Midbrain (tissue), 1 donor: ENCODE data around the gene DTNBP1.
A peak's percentile ranks its signal among the peaks of the same experiment; 100 is the strongest.

Experiments used
- DNase-seq: peaks from one replicate; lab custom pipeline; 2025; lab: John Stamatoyannopoulos, UW

Gene DTNBP1

DNA sequence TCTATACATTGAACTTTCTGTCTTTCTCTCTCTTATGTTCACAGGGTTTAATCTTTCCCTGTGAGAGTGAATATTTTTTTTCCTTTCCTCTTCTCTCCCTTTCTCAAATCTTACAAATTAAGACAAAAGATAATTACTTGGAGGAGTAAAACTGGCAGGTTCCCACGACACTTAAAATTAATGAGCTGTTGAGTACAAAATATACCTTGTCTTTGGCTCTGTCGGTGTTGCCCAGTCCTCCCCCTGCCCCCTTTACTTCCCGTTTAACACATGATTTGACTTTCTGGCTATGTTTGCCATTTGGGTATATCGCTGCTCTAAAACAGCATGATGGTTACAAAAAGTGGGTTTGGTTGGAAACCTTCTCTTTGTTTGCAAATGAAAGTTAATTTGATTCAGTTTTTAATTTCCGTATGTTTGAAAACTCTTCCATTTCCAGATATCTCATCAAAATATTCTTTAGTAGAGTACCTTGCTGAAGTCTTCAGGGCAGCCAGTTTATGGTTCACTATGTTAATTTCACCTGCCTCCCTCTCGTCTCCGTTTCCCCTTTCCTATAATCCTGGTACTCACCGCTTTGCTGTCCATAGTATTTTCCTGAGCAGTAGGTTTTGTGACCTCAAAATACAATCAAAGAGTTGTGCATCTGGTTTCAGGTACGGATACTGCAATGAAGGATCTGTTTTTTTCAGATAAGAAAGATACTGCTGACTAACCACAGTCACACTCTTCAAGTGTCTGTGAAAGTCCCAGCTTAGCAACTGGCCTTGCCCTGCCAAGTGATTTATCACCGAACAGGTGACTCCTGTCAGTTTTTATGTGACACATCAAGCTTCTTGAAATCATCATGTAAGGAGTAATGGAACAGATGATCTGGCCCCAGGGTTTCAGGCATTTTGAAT lies 181.2 kb downstream of the DTNBP1 start:
- DNase-seq: no peak

DNA sequence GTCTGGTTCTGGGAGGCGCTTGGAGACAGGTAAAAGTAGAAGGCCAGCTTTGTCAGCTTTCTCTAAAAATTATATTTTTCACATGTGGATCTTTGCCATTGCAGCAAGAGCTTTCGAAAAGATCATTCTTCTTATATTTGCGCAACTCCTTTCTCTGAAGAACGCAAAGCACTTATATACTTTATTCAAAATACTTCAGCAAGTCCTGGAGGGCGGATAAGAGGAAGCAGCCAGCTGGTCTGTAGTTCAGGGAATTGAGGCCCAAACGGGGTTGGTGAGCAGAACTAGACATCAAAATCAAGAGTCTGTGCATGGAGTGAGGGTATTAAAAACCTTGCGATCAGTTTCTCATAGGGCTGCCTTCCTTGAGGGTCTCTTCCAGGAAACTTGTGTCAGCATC lies 182.3 kb downstream of the DTNBP1 start:
- no peak for DNase-seq

DNA sequence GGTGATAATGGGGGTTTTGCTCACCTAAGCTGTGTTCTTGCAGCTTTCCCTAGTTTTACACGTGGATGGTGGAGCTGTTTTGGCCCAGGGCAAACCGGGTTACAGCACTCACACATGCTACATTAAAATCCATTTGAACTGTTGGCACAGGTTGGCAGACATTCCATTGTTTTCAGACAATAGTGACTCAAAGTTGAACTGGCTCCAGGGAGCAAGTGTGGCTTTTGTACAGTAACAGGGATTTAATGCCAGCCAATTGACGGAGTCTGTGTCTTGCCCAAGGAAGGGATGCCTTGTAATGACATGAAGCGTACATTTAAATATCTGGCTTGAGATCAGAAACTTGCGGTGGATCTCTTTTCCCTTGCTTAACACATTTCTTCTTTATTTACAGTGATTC lies 183.1 kb downstream of the DTNBP1 start:
- peak; percentile 19 for DNase-seq

DNA sequence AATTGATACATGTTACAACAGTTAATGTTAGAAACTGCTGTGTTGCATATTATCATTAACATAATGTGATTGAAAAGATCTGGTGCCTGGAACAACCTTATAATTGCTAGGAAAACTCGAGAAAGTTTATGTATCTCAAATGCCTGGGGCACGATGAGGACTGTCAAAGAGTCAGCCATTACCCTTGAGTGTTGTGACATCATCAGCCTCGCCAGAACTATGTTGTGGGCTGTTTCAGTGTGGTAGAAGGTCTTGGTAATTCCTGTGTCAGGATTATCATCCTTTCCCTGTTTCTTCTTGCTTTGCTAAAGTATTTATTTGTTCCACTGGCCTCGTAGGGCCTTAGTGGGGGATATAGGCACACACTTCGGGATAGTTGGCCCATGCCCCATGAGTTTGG lies 185.1 kb downstream of the DTNBP1 start:
- no peak for DNase-seq

DNA sequence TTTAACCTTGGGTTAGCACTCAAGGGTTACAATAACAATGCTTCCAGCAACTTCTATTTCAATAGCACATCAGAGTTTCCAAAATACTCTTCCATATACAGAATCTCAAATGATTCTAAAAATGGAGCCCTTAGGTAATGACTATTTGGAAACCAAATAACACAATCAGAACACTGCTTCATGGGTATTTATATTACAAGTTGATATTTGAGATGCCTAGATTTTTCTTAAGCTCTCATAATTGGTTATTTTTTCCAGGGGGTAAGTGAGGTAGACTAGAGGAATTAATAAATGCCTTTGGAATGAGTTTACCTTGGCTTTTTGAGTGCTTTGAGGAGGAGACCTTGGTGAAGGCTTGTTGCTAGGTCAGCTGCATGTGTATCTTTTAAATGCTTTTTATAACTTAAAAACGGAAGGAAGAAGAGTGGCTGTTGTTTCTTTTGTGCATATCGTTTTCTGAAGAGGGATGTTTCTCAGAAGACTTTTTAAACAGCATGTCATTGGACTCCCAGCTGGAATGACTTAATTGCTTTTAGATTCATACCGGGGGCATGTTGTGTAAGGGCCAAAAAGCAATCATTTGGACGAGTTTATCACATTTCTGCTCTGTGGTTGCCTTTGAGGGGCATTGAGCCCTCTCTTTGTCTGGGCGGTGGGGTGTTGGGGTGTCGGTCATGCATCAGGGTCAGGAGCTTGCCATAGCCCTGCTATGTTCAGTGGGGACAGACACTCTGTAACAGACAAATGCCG lies 186.0 kb downstream of the DTNBP1 start:
- no peak for DNase-seq

DNA sequence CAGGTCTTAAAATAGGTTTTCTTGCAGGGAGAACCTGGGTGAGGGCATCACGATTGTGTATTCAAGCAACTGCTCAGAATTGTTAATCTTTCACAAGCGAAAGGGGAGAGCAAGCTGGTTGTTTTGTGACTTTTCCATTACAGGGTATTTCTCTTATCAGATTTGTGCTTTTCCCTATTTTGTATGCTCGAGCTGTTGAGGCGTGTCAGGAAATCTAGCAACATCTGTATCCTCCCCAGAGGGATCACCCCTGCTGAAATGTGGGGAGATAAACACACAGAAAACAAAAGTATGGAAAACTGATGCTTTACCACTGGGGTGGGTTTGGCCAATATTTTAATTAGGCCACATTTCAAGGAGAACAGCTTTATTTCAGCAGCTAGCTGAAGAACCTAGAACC lies 187.0 kb downstream of the DTNBP1 start:
- DNase-seq: no peak

DNA sequence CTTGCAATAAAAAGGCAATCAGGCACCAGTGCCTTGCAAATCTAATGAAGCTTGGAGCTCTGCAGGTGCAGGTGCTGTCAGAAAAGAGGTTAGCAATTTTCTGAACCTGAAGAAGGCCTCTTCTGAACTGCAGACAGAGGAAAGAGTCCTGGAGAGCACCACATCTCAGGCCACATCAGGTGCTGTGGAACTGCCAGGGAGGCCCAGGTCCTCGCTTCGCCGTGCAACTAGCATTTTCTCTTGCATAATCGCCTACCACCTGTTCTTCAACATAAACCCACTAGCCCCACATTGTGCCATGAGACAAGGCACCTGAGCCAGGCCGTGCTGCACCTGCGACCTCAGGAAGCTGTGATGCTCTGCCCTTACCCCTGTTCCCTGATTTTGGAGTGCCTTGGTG lies 187.6 kb downstream of the DTNBP1 start:
- DNase-seq: no peak

DNA sequence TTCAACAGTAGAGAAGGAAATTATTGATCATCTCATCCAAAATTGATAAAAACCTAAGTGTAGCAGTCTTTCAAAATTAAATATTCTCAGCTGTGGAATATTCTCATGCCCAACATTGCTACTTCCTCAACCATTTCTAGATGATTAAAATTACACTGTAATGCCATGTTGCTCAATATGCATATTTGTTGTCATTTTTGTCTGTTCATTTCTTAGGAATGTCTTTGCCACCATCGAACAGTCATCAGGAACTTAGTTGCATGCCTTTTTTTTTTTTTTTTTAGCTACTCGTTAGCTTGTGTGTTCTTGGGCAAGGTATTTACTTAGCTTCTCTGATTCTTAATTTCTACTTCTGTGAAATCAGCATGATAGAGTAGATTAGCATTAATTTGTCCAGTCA lies 188.6 kb downstream of the DTNBP1 start:
- no peak for DNase-seq

DNA sequence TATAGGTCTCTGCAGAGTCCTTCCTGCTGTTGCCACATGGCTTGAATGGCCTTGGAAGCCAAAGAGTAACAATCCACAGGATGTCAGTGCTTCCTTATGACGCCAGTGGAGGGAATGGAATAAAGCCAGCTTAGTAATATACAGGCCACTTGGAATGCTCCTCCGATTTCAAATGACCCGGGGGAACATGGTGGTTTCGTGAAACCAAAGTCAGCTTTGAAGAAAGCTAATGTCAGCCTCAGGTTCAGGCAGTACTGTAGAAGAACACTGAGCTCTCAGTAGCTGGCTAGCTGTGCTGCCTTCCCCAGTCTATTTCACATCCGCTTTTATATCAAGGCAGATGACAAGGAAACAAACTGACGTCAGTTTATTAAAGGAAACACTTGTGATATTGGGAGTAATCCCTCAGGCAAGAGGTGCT lies 189.1 kb downstream of the DTNBP1 start:
- no peak for DNase-seq

DNA sequence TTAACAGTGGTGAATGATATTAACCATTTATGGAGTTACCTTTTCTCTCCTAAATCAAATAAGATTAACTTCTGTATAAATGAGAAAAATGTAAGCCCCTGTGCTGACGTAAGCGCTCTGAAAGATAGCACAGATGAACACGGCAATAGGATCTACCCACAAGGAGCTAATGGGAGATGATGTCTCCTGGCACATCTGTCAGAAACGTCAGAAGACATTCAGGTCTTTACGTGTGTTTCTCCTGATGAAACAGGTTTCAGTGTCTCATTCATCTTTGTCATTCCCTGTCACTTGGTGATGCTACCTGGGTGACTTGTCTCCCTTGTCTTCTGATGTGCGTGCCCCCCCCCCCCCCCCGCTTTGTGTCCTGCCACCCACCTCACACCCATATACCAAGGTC lies 189.7 kb downstream of the DTNBP1 start:
- DNase-seq: no peak
